Measurements from ENCODE around the gene BRD3OS.
"Not testable (repeated sequence)": the region's sequence is repeated elsewhere in the genome, so short reads cannot be mapped to it uniquely, and the experiment has no call there.

GRCh38 chr9:133988771-133989170, 36.5 kb upstream of the BRD3OS start:
- TF ChIP-seq CTCF (conservative IDR thresholded peaks at IDR 0.05; ENCODE audit: low read depth, low read length); EZH2 (IDR thresholded peaks at IDR 0.05; ENCODE audit: low read length, unreplicated experiment): not testable (repeated sequence)
